Activated naive CD4-positive, alpha-beta T cell treated with Interleukin-2 at 50 U/mL for 16 hours (primary cell): ENCODE results near the gene EEF1A1.
A peak's percentile ranks its signal among the peaks of the same experiment; 100 is the strongest.
"Not testable (repeated sequence)": the region's sequence is repeated elsewhere in the genome, so short reads cannot be mapped to it uniquely, and the experiment has no call there.

ENCODE experiments used
- DNase-seq: peaks from one replicate; pipeline ENCODE4 v3.0.0-alpha.2; 2020

Gene EEF1A1

DNA sequence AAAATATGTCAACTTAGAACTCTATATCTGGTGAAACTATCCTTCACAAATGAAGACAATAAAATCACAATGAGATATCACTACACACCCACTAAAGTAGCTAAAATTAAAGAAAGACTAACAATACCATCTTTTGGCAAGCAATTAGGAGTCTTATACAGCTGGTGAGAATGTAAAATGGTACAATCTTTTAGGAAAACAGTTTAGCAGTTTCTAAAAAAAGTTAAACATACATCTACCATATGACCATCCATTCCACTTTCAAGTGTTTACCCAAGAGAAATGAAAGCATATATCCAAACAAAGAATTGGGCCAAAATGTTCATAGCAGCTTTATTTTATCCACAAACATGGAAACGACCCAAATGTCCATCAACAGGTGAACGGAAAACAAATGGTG lies 13.8 kb upstream of the EEF1A1 start:
- DNase-seq: no peak

DNA sequence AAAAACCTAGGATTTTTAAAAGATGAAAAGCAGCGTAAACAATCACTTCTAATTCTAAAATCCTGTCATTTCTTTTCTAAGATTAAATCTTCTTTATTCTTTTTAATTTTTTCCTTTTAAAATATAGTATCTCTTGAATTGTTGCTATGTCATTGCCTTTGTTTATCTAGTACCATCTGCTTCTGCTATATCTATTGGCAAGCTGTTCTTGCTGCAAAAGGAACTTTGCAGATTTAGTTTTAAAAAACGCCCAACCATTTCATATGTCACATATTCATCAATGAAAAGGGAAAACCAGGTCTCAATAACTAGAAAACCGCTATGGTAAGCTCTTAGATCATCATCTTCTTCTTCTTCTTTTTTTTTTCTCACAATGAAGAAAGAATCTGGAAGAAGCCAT lies 11.5 kb upstream of the EEF1A1 start:
- no peak for DNase-seq

DNA sequence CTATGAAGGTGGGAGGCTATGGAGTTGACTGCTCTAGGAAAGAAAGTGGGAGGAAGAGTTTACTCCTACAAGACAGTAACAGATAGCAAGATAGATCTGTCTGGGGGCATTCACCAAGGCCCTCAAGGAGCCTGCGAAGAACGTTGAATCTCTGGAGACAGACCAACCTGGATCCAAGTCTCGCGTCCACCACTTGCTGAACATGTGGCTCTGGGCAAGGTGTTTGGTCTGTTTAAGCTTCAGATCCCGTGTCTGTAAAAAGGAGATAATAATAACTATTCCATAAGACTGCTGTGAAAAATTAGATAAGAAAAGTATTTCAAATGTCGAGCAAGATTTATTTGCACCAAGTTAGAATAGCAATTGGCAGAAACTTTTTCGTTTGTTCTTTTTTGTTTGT lies 8.1 kb upstream of the EEF1A1 start:
- DNase-seq: no peak

DNA sequence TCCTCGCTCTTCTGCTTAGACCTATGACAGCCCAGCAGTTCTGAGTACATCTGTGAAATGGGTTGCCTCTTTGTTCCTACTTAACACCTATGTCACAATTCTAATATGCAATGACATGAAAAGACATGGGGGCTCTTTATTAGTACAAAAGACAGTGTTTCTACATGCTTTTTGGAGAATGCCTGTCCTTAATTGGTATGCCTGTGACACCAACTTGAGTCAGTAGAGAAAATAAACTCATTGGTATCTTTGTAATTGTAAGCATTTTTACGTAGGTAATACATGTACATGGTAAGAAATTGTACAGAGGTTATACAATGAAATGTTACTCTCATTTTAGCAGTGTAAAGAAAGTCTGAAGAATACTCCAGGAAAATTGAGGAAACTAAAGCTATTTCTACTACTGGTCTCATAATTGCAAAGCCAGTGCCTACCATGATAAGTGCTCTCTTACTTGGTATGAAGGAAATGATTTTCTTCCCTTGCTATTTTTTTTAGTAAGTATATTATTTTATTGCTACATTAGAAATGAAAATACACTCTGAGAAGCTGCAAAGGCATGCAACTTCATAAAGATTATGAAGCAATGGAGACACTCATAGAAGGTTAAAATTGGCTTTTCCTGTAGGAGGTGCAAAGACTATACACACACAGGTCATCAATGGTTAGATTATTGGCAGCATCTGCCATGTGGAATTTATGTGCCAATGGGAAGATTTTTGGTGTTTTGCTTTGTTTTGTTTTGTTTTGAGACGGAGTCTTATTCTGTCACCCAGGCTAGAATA lies 4.9 kb upstream of the EEF1A1 start:
- no peak for DNase-seq

DNA sequence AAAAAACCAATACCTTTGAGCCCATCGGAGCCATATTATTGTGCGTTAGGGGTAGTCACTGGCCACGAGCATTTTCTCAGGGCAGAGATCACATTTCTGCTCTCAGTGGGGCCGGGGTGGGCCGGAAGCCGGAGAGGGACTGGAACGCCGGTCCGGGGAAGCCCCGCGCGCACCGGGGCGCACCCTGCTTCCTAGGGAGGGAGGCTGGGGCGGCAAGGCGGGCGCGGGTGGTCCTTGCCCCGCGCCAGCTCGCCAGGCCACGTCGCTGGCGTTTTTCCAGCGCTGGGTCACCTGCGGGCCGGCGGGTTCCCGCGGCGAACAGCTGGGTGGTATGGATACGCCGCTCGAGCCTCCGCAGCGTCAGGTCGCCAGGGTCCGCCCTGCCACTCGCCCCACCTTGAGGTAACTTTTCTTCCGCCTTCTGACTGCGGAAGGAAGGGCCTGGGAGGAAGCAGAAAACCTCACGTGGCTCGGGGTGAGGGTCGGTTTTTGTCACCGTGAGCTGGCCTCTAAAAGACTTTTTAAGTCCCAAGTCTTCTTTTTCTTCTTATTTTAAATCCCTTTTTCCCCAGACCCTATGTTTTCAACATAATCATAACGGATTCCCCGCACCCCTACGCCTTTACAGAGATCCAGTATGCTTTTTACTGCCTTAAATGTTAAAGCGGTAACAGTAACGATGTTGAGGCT lies 2.7 kb upstream of the EEF1A1 start:
- peak; percentile 80 for DNase-seq

DNA sequence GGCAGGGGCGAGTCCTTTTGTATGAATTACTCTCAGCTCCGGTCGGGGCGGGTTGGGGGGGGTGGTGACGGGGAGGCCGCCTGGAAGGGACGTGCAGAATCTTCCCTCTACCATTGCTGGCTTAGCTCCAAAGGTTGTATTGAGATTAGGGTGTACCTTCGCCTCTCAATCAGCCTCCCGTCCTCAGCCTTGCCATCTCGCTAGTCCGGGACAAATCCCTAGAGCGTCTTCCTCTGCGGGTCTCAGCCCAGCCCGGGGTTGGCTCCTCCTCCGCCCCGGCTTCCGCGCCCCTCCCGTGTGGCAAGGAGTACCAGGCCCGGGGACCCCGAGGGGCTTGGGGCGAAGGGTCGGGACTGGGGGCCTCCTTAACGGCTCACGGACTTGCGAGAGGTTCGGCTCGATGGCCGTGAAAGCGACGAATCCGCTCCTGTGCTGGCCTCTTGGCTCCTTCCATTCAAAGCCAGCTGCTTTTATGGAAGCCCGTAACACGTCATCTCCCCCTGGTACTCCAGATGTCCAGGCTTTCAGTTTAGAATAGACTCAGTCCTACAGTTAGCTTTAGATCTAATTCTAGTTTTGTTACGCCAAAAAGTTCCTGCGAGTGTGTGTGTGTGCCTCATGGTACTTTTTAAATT lies 636 bp upstream of the EEF1A1 start:
- no peak for DNase-seq

DNA sequence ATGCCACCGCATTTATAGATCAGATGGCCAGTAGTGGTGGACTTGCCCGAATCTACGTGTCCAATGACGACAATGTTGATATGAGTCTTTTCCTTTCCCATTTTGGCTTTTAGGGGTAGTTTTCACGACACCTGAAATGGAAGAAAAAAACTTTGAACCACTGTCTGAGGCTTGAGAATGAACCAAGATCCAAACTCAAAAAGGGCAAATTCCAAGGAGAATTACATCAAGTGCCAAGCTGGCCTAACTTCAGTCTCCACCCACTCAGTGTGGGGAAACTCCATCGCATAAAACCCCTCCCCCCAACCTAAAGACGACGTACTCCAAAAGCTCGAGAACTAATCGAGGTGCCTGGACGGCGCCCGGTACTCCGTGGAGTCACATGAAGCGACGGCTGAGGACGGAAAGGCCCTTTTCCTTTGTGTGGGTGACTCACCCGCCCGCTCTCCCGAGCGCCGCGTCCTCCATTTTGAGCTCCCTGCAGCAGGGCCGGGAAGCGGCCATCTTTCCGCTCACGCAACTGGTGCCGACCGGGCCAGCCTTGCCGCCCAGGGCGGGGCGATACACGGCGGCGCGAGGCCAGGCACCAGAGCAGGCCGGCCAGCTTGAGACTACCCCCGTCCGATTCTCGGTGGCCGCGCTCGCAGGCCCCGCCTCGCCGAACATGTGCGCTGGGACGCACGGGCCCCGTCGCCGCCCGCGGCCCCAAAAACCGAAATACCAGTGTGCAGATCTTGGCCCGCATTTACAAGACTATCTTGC lies 725 bp downstream of the EEF1A1 start:
- DNase-seq: peak; percentile 86

DNA sequence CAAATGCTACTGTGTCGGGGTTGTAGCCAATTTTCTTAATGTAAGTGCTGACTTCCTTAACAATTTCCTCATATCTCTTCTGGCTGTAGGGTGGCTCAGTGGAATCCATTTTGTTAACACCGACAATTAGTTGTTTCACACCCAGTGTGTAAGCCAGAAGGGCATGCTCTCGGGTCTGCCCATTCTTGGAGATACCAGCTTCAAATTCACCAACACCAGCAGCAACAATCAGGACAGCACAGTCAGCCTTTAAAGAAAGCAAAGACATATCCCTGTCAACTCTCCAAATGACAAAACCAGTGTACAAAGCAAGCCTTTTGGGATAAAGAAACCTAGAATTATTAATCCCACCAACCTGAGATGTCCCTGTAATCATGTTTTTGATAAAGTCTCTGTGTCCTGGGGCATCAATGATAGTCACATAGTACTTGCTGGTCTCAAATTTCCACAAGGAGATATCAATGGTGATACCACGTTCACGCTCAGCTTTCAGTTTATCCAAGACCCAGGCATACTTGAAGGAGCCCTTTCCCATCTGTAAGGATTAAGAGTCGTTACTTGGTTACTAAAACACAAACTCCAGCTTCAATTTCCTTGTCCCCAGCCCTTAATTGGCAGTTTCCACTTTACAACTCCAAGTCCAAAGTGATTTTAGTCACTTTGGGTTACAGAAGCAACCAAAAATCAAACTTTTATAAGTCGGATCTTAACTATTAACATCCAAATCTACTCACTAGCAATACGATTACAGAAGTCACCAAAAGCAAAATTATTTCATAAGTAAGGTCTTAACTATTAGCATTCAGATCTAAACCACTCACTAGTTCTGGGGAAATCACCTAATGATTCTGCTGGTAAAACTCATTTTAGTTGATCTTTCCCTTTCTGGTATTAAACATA lies 1.6 kb downstream of the EEF1A1 start:
- not testable (repeated sequence) for DNase-seq

DNA sequence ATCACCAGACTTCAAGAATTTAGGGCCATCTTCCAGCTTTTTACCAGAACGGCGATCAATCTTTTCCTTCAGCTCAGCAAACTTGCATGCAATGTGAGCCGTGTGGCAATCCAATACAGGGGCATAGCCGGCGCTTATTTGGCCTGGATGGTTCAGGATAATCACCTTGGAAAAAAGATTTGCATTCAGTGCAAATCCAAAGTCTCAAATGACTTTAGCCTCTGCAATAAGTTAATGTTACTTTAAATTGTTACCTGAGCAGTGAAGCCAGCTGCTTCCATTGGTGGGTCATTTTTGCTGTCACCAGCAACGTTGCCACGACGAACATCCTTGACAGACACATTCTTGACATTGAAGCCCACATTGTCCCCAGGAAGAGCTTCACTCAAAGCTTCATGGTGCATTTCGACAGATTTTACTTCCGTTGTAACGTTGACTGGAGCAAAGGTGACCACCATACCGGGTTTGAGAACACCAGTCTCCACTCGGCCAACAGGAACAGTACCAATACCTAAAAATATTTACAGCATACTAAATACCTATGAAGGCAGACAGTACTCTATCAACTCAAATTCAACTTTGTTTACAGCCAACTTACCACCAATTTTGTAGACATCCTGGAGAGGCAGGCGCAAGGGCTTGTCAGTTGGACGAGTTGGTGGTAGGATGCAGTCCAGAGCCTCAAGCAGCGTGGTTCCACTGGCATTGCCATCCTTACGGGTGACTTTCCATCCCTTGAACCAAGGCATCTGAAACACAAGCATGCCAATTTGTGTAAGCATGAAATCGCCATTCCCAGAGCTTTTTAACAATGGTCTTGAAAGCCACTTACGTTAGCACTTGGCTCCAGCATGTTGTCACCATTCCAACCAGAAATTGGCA lies 2.5 kb downstream of the EEF1A1 start:
- DNase-seq: not testable (repeated sequence)

DNA sequence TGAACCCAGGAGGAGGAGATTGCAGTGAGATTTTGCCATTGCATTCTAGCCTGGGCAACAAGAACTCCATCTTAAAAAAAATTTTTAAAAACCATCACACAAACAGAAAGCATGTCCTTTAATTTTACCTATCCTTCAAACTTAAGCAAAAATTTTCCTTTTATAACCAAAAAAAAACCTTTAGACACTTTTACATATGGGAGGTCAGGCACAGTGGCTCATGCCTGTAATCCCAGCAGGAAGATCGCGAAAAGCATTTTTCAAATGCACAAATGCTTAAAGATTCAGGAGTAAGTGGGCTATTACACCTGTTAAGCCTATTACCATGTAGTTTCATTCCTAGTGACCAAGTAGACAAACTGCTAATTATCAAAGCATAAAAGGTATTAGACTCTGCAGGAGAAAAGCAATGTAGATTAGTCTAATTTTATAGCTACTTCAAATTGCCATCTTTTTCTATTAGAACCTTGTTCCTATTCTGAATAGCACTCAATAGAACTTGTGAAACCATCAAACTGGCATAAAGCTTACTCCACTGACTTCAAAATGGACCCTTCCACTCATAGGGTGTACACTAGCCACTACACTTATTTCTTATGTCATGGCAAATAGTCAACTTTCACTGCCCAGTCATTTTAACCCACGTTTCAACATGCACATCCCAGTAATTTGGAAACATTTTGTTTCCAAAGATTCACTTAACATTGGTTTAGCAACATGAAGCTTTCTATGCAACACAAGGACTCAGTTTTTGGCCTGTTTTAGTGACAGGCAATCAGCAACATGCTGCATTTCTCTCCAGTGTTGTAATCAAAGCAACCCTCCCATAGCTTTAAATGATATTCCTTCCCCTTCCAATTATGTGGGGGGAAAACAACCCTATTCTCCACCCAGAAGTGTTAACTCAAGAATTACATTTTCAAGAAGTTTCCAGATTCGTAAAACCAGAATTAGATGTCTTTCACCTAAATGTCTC lies 4.0 kb downstream of the EEF1A1 start:
- DNase-seq: no peak

DNA sequence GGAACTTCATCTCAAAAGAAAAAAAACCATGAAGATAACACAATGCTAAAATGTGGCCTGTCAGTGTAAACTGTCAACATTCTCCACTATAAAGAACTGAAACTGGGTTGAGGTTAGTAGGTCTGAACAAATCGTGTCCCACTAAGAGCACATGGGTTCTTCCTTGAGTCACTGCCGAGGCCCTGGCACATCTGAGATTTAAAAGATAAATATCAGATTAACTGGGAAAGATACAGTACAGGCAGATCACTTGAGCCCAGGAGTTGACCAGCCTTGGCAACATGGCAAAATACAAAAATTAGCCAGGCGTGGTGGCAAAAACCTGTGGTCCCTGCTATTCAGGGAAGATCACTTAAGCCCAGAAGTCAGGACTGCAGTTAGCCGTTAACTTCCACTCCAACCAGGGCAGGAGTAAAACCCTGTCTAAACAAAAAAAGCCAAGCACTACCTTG lies 5.6 kb downstream of the EEF1A1 start:
- DNase-seq: peak; percentile 38

DNA sequence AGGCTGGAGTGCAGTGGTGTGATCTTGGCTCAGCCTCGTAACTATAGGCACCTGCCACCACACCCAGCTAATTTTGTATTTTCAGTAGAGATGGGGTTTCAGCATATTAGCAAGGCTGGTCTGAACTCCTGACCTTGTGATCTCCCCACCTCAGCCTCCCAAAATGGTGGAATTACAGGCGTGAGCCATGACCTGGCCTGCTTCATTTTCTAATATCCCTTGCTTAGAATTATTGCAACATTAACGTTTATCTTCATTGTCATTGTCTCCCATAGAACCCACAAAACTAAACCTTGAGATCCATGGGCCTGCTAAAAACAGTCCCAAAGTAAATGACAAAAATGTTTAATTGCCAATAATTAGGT lies 6.1 kb downstream of the EEF1A1 start:
- no peak for DNase-seq

DNA sequence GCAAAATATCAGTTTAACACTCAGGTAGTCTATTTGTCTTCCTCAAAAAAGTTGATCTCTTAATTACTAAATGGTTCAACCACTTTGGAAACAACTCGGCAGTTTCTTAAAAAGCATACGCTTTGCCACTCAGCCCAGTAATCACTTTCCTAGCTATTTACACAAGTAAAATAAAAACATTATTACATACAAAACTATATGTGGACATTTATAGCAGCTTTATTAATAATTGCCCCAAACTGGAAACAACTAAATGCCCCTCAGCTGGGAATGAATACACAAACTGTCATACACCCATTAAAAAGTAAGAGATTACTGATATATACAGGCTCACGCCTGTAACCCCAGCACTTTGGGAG lies 7.4 kb downstream of the EEF1A1 start:
- DNase-seq: no peak

DNA sequence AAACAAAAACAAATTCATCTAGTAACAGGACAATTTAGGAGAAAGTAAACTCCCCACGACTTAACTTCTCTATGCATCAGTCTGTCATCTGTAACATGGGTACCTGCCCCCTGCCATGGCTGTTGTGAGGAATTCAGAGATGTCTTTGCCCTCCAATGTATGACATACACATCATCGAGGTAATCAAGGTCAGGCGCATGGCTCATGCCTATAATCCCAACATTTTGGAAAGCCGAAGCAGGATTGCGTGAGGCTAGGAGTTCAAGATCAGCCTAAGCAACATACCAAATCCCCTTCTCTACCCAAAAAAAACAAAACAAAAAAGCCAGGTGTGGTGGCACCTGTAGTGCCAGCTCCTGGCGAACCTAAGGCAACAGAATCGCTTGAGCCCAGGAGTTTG lies 9.0 kb downstream of the EEF1A1 start:
- DNase-seq: no peak

DNA sequence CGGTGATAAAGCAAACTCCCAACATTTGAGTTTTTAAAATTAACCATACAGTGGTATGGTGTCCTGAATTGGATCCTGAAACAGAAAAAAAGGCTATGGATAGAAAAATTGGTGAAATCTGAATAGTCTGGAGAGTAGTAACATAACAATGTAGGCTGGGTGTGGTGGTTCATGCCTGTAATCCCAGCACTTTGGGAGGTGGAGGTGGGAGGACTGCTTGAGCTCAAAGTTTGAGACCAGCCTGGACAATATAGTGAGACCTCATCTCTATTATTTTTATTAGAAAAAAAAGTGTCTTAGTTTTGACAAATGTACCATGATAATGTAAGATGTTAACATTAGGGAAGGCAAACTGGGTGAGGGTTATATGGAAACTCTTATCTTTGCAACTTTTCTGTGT lies 11.0 kb downstream of the EEF1A1 start:
- DNase-seq: no peak

DNA sequence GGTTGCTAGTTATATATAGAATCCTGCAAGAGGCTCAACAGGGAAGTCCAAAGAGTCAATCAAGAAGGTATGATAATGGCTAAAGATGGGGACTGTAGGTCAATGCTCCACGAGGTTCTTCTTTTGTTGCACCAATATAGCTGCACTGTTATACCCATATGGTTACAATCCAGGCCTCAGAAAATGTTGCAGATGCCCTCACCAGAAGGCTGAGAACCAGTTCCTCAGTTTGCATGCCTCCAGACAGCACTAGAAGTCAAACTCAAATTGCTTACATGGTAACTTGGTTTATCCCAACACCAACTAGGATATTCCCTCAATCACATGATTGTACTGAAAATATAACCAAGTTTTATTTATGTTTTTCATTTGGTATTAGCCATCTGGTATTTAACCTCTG lies 12.1 kb downstream of the EEF1A1 start:
- DNase-seq: no peak

DNA sequence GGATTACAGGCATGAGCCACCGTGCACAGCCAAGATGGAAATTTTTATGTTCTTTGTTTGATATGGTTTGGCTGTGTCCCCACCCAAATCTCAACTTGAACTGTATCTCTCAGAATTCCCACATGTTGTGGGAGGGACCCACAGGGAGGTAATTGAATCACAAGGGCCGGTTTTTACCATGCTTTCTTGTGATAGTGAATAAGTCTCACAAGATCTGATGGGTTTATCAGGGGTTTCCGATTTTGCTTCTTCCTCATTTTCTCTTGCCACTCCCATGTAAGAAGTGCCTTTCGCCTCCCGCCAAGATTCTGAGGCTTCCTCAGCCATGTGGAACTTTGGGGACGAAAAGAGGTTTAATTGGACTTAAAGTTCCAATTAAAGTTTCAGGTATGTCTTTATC lies 14.6 kb downstream of the EEF1A1 start:
- DNase-seq: no peak

DNA sequence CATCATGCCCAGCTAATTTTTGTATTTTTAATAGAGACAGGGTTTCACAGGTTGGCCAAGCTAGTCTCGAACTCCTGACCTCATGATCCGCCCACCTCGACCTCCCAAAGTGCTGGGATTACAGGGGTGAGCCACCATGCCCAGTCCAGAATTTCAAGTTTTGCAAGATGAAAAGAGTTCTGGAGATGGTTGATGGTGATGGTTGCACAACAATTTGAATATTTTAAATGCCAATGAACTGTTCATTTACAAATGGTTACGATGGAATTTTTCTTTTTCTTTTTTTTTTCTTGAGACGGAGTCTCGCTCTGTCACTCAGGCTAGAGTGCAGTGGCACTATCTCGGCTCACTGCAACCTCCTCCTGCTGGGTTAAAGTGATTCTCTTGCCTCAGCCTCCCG lies 15.1 kb downstream of the EEF1A1 start:
- not testable (repeated sequence) for DNase-seq

DNA sequence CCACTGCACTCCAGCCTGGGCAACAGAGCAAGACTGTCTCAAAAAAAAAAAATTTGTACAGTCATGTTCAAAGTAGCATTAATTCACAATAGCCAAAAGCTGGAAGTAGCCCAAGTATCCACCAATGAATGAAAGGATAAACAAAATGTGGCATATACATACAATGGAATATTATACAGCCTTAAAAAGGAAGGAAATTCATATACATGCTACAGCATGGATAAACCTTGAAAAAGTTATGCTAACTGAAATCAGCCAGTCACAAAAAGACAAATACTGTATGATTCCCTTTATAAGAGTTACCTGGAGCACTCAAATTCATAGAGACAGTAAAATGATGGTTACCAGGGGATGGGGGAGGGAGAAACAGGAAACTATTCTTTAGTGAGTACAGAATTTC lies 15.7 kb downstream of the EEF1A1 start:
- DNase-seq: no peak

DNA sequence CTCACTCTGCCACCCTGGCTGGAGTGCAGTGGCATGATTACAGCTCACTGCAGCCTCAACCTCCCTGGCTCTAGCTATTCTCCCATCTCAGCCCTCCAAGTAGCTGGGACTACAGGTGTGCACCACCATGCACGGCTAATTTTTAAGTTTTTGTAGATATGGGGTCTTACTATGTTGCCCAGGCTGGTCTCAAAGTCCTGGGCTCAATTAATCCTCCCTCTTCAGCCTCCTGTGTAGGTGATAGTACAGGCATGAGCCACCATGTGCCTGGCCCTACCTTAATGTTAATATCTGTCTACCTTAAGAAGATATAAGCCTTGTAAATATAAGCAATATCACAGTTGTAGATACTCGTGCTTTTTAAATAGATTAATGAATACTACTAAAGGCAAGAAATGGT lies 16.7 kb downstream of the EEF1A1 start:
- DNase-seq: no peak
